Right lobe of liver (tissue), 4 donors: ENCODE data around the gene TRAPPC3L.

ENCODE experiments used
- POLR2A ChIP-seq: fragments of 450-650 bp; IDR thresholded peaks from one replicate; pipeline ENCODE4 v1.6.1; 2017; ENCODE audit warnings: antibody characterized with exemption, mild to moderate bottlenecking
- TF ChIP-seq, protein P1 (sequence below), 4 donors: fragments of 200-600 bp in 3 of 4; fragments of 450-650 bp in 1 of 4; IDR thresholded peaks; one replicate each; pipeline versions ENCODE4 v1.5.1 to v1.8.0; 2016 to 2022; ENCODE audit warnings: antibody characterized with exemption in 4 of 4, mild to moderate bottlenecking in 2 of 4
- donor health status: DM: no; HTN: no; CAD: no.
- donor health status: DM: no; HTN: no; CAD: no.
- donor health status: DM: no; HTN: yes; CAD: no.

DNA sequence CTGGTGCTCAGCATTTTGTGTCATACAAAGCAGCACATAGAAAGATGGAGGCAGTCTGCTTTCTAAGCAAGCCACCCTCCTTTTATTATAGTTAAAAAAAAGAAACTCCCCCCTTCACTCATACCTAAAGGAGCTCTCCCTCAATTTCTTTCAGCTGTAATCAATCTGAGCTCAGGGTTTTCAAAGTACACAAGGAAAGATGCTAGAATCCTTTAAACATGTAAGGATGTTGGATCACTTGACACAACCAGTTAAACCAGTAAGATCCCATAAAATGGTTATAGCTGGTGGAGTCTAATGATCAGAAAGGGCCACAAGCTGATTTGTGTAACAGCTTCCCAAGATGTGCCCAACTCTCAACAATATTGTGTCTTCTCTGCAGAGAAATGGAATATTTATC lies 8.0 kb upstream of the TRAPPC3L start, which contains the start of gene CALHM4:
- TF ChIP-seq, protein P1, sequence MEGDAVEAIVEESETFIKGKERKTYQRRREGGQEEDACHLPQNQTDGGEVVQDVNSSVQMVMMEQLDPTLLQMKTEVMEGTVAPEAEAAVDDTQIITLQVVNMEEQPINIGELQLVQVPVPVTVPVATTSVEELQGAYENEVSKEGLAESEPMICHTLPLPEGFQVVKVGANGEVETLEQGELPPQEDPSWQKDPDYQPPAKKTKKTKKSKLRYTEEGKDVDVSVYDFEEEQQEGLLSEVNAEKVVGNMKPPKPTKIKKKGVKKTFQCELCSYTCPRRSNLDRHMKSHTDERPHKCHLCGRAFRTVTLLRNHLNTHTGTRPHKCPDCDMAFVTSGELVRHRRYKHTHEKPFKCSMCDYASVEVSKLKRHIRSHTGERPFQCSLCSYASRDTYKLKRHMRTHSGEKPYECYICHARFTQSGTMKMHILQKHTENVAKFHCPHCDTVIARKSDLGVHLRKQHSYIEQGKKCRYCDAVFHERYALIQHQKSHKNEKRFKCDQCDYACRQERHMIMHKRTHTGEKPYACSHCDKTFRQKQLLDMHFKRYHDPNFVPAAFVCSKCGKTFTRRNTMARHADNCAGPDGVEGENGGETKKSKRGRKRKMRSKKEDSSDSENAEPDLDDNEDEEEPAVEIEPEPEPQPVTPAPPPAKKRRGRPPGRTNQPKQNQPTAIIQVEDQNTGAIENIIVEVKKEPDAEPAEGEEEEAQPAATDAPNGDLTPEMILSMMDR (IDR thresholded peaks at IDR 0.05) = no peak
- no peak for TF ChIP-seq POLR2A
